ENCODE data around the gene NPAS2.

The NPAS2 gene, protein sequence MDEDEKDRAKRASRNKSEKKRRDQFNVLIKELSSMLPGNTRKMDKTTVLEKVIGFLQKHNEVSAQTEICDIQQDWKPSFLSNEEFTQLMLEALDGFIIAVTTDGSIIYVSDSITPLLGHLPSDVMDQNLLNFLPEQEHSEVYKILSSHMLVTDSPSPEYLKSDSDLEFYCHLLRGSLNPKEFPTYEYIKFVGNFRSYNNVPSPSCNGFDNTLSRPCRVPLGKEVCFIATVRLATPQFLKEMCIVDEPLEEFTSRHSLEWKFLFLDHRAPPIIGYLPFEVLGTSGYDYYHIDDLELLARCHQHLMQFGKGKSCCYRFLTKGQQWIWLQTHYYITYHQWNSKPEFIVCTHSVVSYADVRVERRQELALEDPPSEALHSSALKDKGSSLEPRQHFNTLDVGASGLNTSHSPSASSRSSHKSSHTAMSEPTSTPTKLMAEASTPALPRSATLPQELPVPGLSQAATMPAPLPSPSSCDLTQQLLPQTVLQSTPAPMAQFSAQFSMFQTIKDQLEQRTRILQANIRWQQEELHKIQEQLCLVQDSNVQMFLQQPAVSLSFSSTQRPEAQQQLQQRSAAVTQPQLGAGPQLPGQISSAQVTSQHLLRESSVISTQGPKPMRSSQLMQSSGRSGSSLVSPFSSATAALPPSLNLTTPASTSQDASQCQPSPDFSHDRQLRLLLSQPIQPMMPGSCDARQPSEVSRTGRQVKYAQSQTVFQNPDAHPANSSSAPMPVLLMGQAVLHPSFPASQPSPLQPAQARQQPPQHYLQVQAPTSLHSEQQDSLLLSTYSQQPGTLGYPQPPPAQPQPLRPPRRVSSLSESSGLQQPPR

GRCh38 chr2:100819370-100820272 lies at the start of gene NPAS2:
Gene NPAS2, plus strand, starts transcription at chr2:100820139. Its CDS starts 84,616 bp downstream, at chr2:100904755.
- DNase-seq (ENCODE audit: low spot score), result no peak
- FAIRE-seq, result no peak

GRCh38 chr2:100771125-100771524 lies 48.8 kb upstream of the NPAS2 start:
- no peak for FAIRE-seq

GRCh38 chr2:100773538-100773937 lies 46.4 kb upstream of the NPAS2 start:
- FAIRE-seq (no peak), DNase-seq (ENCODE audit: low spot score) (no peak)

More at GRCh38 chr2:100771125-100771524, 48.8 kb upstream of the NPAS2 start:
- DNase-seq (ENCODE audit: low spot score), result no peak

DNA sequence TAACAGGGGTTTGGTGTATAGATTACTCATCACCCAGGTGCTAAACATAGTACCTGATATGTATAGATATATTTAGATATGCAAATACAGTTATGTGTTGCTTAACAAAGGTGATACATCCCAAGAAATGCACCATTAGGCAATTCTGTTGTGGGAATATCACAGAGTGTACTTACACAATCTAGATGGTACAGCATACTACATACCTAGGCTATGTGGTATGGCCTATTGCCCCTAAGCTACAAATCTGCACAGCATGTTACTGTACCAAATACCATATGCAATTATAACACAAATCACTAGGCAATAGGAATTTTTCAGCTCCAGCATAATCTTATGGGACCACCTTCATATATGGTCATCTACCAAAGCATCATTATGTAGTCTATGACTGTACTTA lies 43.5 kb upstream of the NPAS2 start:
- FAIRE-seq (no peak), DNase-seq (ENCODE audit: low spot score) (no peak)

DNA sequence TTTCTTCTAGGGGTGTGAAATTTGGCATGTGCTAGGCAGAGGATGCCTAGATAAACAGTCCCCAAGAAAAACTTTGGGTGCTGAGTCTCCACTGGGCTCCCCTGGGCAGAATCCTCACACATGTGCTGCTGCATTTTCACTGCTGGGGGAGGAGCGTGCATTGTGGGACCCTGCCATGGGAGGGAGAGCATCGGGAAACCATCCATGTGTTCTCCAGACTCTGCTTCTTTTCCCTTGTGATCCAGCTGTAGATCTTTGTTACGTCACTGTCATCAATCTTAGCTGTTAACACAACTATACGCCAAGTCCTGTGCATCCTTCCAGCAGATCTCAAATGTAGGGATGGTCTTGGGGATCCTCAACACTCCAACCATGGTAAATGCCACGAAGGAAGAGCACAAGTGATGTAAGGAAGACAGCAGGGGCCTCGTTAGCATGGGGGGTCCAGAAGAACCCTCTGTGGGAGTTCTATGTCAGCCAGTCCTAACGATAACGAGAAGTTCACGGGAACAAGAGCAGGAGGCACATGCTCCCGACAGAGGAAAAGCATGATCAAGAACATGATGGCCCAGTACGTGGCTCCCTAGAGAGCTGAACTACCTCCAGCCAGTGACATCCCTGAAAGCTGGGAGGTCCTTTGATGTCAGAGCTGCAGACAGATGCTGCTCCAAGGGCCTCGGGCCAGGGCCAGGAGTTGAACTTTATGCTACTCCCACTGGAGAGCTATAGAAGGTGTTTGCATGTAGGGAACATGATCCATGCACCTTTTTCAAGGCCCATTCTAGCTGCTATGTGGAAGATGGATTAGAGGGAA lies 41.1 kb upstream of the NPAS2 start:
- DNase-seq (ENCODE audit: low spot score) (no peak), FAIRE-seq (no peak)

DNA sequence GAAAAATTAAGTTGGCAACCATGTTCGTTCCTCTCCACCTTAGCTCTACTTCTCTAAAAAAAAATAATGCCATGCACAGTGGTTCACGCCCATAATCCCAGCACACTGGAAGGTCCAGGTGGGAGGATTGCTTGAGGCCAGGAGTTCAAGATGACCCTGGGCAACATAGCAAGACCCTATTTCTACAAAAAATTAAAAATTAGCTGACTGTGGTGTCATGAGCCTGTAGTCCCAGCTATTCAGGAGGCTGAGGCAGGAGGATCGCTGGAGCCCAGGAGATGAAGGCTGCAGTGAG lies 40.1 kb upstream of the NPAS2 start:
- FAIRE-seq (no peak), DNase-seq (ENCODE audit: low spot score) (no peak)

GRCh38 chr2:100780203-100781008 lies 39.5 kb upstream of the NPAS2 start:
- peak; percentile 48 for FAIRE-seq
- DNase-seq (ENCODE audit: low spot score), result peak; percentile 71

- FAIRE-seq, result no peak
- DNase-seq (ENCODE audit: low spot score), result no peak
These were observed 39.0 kb upstream of the NPAS2 start for GRCh38 chr2:100781009-100781325.

- DNase-seq (ENCODE audit: low spot score), result no peak
- no peak for FAIRE-seq
These were observed 38.2 kb upstream of the NPAS2 start for GRCh38 chr2:100781523-100782379.

DNA sequence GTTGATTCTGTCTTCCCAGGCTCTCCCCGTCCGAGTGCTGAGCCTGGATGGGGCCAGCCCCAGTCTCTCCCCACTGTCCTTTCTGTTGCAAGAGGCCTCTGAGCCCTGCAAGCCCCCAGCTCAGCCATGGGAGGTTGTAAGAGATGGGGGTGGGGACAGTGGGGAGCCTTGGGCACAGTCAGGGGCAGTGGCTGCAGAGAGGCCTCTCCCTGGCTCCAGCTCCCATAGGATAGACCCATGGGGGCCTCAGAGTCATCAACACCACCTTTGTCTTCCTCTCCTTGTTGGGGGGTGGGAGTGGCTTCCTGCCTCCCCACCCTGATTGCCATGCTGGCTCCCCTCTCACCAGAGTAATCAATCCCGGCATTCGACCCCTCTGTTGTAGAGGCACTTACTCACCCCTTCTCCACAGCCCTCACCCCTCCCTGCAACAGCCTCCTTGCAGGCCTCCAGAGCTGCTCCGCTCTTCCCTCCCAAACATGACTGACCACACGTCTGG lies 37.5 kb upstream of the NPAS2 start:
- FAIRE-seq, result no peak
- no peak for DNase-seq (ENCODE audit: low spot score)

DNA sequence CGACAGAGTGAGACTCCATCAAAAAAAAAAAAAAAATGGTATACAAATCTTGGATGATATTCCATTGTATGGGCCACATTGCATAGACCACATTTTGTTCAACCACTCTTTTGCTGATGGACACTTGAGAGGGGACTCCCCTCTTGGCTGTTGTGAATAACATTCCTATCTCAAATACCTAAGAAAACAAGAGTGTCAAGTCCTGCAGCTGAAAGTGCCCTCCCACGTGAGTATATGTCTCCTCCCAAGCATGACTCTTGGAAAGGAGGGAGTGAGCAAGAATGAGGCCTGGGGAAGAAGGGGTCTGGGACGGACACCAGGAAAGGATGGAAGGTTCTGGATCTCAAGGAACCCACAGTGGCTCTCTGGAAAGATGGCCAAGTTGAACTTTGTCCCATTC lies 36.0 kb upstream of the NPAS2 start:
- FAIRE-seq (no peak), DNase-seq (ENCODE audit: low spot score) (peak; percentile 48)

DNA sequence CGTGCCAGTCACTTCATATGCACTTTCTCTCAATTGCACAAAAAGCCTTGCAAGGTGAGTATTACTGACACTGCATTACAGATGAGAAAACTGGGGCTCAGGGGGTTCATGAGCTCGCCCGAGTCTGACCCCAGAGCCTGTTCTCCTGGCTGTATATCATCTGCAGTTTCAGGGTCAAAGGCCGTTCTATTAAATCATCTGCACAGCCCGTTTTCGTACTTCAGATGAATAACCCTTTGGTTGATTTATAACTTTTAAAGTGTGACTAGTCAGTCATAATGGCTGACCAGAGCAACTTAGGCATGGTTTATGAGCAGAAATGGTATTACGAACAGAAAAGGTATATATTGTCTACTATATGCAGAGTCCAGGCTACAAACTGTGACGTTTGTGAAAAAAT lies 35.3 kb upstream of the NPAS2 start:
- DNase-seq (ENCODE audit: low spot score) (peak; percentile 67), FAIRE-seq (peak; percentile 93)

DNA sequence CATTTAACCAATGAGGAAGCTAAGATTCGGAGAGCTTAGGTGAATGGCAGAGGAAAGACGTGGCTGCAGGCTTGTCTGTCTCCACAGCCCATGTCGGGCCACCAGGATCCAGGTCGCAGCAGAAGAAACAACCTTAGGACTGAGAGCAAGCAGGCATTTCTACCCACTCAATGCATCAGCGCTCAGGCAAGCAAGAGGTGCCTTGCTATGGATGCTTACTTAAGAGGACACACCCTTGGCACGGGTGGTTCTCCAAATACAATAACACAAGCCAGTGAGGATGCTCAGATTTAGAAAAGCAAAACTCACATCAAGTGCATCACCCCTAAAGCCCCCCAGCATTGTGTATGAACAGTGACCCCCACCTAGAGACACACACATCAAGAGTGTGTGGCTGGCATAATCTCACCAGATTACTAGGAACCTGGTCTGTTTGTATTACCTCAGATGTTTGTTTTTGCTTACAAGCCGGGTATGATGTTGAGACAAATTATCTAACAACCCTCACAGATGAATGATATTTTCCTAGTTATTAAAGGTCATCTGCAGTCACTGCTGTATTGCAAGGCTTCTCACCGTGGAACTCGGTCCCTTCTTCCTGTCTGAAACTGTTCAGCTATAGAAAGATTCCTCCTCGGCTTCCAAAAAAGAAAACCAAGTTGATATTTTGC lies 34.2 kb upstream of the NPAS2 start:
- DNase-seq (ENCODE audit: low spot score), result peak; percentile 17
- no peak for FAIRE-seq

GRCh38 chr2:100786297-100786658 lies 33.7 kb upstream of the NPAS2 start:
- DNase-seq (ENCODE audit: low spot score) (peak; percentile 87), FAIRE-seq (peak; percentile 96)

DNA sequence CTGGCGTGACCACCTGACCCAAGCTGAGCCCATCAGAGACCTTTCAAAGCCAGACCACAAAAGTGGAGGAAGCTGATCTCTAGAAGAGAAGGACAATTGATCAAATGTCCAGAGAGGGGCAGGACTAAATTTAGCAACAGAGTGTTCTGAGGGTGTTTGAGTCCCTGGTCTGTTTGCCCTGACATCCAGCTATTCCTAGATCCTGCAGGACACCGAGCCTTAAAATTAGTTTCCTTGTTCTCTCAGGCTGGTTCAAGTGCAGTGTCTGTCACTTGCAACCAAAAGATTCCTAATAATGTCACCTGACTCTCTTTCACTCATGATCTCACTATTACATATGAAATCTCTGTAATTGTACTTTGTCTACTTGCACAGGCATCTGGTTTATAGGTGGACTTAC lies 33.0 kb upstream of the NPAS2 start:
- no peak for DNase-seq (ENCODE audit: low spot score)
- FAIRE-seq, result no peak

GRCh38 chr2:100789361-100789760 lies 30.6 kb upstream of the NPAS2 start:
- FAIRE-seq (no peak), DNase-seq (ENCODE audit: low spot score) (no peak)

- FAIRE-seq, result no peak
These were observed 28.5 kb upstream of the NPAS2 start for GRCh38 chr2:100791294-100791935.

GRCh38 chr2:100791936-100792308 lies 28.0 kb upstream of the NPAS2 start:
- no peak for FAIRE-seq

More at GRCh38 chr2:100791294-100791935, 28.5 kb upstream of the NPAS2 start:
- DNase-seq (ENCODE audit: low spot score), result no peak

More at GRCh38 chr2:100791936-100792308, 28.0 kb upstream of the NPAS2 start:
- no peak for DNase-seq (ENCODE audit: low spot score)
